Subcutaneous abdominal adipose tissue (tissue), 5 donors: ENCODE data around the gene HHIPL1.

Experiments
- H3K27ac ChIP-seq: one replicate; pipeline ENCODE4 v1.7.0; 2013; ENCODE audit warnings: low read depth, mild to moderate bottlenecking, inconsistent platforms, low read length, moderate library complexity
- H3K27me3 ChIP-seq, 5 donors: one replicate each; pipeline ENCODE4 v1.7.0; 2013; ENCODE audit warnings: low read length in 5 of 5, inconsistent platforms in 1 of 5; ENCODE audit not compliant: control insufficient read depth in 5 of 5, insufficient read depth in 4 of 5
- H3K36me3 ChIP-seq, 5 donors: one replicate each; pipeline ENCODE4 v1.7.0; 2013; ENCODE audit warnings: low read length in 5 of 5; ENCODE audit not compliant: control insufficient read depth in 5 of 5, insufficient read depth in 5 of 5
- H3K4me1 ChIP-seq, 5 donors: one replicate each; pipeline ENCODE4 v1.7.0; 2013; ENCODE audit warnings: low read length in 5 of 5, mild to moderate bottlenecking in 3 of 5, moderate library complexity in 1 of 5; ENCODE audit not compliant: control insufficient read depth in 5 of 5, insufficient read depth in 5 of 5
- H3K4me3 ChIP-seq, 5 donors: one replicate each; pipeline ENCODE4 v1.7.0; 2013; ENCODE audit warnings: low read length in 5 of 5, low read depth in 1 of 5
- H3K9ac ChIP-seq, 5 donors: one replicate each; pipeline ENCODE4 v1.7.0; 2013; ENCODE audit warnings: low read length in 5 of 5, mild to moderate bottlenecking in 4 of 5, moderate library complexity in 3 of 5
- H3K9me3 ChIP-seq, 5 donors: one replicate each; pipeline ENCODE4 v1.7.0; 2013; ENCODE audit warnings: low read length in 5 of 5; ENCODE audit not compliant: control insufficient read depth in 5 of 5
- donor health status: healthy.
- donor health status: healthy.
- donor health status: healthy.
- donor health status: healthy.
- donor health status: healthy.

HHIPL1 gene

GRCh38 chr14:99707420-99707819 lies 62.5 kb downstream of the HHIPL1 start:
- H3K9me3 ChIP-seq = peaks cover 0 to 12% (median 11%) of the 10 kb centered on the region in 5 donors
- H3K4me3 ChIP-seq = no peak overlapping the region
- no peaks in the 10 kb centered on the region for H3K27me3 ChIP-seq
- peaks cover 0 to 2% (median 0%) of the 10 kb centered on the region in 5 donors for H3K36me3 ChIP-seq
- no peak overlapping the region for H3K9ac ChIP-seq
- no peaks in the 10 kb centered on the region for H3K4me1 ChIP-seq
- H3K27ac ChIP-seq = no peak overlapping the region

DNA sequence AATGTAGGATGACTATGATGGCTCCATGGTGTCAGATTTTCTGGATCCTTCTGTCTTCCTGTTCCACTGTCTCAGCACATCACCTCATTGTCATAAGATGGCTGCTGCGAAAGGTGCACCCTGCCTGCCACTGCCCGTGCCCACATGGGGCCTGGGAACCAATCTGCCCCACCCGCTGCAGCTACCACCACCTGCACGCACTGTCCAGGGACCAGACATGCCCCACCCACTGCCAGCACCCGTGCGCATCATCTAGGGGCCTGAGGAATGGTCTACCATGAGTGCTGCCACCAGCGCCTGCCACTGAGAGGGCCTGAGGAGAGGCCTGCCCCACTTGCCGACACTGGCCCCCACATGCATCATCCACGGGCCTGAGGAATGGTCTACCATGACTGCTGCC lies 63.0 kb downstream of the HHIPL1 start:
- no peak overlapping the region for H3K27ac ChIP-seq
- peaks cover 0 to 11% (median 10%) of the 10 kb centered on the region in 5 donors for H3K9me3 ChIP-seq
- no peaks in the 10 kb centered on the region for H3K27me3 ChIP-seq
- H3K9ac ChIP-seq = no peak overlapping the region
- H3K4me1 ChIP-seq = no peaks in the 10 kb centered on the region
- H3K4me3 ChIP-seq = no peak overlapping the region
- peaks cover 0 to 2% (median 0%) of the 10 kb centered on the region in 5 donors for H3K36me3 ChIP-seq

DNA sequence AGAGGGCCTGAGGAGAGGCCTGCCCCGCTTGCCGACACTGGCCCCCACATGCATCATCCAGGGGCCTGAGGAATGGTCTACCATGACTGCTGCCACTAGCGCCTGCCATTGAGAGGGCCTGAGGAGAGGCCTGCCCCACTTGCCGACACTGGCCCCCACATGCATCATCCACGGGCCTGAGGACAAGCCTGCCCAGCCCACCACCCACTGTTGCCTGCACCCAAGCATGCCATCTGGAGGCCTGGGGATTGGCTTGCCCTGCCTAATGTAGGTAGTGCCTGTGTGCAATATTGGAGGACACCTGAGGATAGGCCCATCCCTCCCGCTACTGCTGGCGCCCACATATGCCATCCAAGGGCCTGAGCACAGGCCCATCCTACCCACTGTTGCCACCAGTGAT lies 63.5 kb downstream of the HHIPL1 start:
- peaks cover 0 to 6% (median 5%) of the 10 kb centered on the region in 5 donors for H3K9me3 ChIP-seq
- no peaks in the 10 kb centered on the region for H3K27me3 ChIP-seq
- H3K27ac ChIP-seq = no peak overlapping the region
- H3K36me3 ChIP-seq = peaks cover 0 to 2% (median 0%) of the 10 kb centered on the region in 5 donors
- no peak overlapping the region for H3K9ac ChIP-seq
- no peak overlapping the region for H3K4me3 ChIP-seq
- no peaks in the 10 kb centered on the region for H3K4me1 ChIP-seq

GRCh38 chr14:99713972-99714371 lies 69.0 kb downstream of the HHIPL1 start:
- no peaks in the 10 kb centered on the region for H3K9me3 ChIP-seq
- no peaks in the 10 kb centered on the region for H3K36me3 ChIP-seq
- H3K27me3 ChIP-seq = no peaks in the 10 kb centered on the region
- no peaks in the 10 kb centered on the region for H3K4me1 ChIP-seq
- H3K9ac ChIP-seq = no peak overlapping the region
- no peak overlapping the region for H3K4me3 ChIP-seq
- no peak overlapping the region for H3K27ac ChIP-seq

- Histone ChIP-seq H3K9ac (no peak overlapping the region), H3K4me3 (no peak overlapping the region), H3K27ac (no peak overlapping the region), H3K4me1 (no peaks in the 10 kb centered on the region), H3K27me3 (no peaks in the 10 kb centered on the region), H3K9me3 (no peaks in the 10 kb centered on the region), H3K36me3 (no peaks in the 10 kb centered on the region)
Measured at GRCh38 chr14:99715266-99716000, 70.5 kb downstream of the HHIPL1 start.

DNA sequence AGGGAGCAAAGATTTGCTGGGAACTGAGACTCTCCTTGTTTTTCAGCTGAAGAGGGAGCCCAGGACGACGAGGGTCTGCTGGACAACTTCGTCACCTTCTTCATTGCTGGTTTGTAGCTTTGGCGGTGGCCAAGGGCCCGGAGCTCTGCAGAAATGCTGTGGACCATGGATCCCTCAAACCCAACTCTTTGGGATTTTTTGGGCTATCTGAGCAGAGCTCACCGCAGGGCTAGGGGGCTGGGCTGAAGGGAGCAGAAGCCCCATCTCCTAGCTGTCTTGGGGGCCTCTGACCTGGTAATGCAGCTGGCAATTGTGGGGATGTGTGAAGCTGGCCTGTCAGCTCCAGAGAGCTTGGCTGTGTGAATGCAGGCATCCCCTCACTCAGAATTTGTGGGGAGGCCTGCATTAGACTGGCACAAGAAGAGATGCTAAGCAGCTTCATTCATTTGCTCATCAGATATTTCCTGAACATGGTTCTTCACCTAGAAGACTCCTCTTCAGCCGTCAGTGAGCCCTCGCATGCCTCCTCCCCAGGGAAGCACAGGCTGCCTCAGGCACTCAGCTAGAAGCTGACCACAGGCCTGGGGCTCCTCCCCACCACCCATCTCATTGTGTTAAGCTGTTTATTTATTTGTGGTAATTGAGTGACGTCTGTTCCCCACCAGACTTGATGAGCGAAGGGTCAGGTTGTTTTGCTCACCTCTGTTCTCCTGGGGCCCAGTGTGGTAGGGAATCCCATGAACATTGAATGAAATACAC lies 71.3 kb downstream of the HHIPL1 start:
- H3K4me1 ChIP-seq = no peaks in the 10 kb centered on the region
- H3K36me3 ChIP-seq = no peaks in the 10 kb centered on the region
- no peaks in the 10 kb centered on the region for H3K27me3 ChIP-seq
- no peak overlapping the region for H3K4me3 ChIP-seq
- no peak overlapping the region for H3K9ac ChIP-seq
- no peak overlapping the region for H3K27ac ChIP-seq
- H3K9me3 ChIP-seq = no peaks in the 10 kb centered on the region

DNA sequence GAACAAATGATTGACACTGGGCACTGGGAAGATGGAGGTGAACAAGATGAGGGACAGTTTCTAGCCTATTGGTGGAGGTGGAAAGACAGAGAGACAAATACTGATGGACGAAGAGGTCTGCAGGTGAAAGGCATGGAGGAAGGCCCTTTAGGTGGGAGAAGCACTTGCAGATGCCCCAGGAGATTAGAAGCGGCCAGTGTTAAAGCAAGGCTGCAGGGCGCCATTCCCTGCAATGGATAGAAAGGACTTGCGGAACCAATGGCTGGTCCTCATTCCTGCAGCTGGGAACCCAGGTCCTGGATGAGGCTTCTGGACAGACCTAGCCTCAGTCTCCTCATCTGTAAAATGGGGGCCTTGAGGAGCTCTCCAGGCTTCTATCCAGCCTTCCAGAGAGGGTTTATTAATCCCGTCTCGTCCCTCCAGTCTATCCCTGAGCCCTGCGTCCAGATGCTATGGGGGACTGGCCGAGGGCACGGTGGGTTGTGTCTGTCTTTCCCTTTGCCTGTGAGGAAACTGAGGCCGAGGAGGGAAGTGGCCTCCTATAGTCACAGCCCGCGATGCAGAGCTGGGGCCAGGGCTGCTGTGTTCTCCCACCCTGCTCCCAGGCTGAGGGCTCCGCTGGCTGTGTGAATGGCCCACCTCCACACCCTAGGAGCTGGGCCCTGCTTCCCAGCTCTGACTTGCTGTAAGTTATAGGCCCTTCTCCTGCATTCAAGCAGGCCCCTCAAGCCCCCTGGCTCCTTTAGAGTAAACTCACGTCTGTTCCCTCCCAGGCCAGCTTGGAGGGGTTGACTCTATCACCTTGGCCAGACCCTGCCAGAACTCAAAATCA lies 72.1 kb downstream of the HHIPL1 start:
- H3K4me1 ChIP-seq = no peaks in the 10 kb centered on the region
- no peak overlapping the region for H3K9ac ChIP-seq
- no peaks in the 10 kb centered on the region for H3K9me3 ChIP-seq
- no peak overlapping the region for H3K4me3 ChIP-seq
- no peaks in the 10 kb centered on the region for H3K27me3 ChIP-seq
- no peaks in the 10 kb centered on the region for H3K36me3 ChIP-seq
- no peak overlapping the region for H3K27ac ChIP-seq

DNA sequence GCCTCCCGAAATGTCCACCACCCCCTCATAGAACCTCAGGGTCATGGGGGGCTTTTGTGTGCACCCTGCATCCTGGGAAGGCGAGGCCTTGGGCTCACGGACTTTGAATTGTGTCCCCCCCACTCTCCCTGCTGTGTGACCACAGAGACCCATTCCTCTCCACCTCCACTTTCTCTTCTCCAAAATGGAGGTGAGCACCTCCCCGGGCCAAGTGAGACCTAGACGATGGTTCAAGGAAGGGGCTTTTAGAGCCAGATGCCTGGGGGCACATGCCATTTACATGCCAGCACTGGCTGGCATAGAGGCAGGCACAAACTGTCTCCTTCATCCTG lies 72.7 kb downstream of the HHIPL1 start:
- no peak overlapping the region for H3K27ac ChIP-seq
- H3K9ac ChIP-seq = no peak overlapping the region
- no peaks in the 10 kb centered on the region for H3K9me3 ChIP-seq
- no peaks in the 10 kb centered on the region for H3K27me3 ChIP-seq
- H3K36me3 ChIP-seq = no peaks in the 10 kb centered on the region
- H3K4me3 ChIP-seq = no peak overlapping the region
- no peaks in the 10 kb centered on the region for H3K4me1 ChIP-seq

DNA sequence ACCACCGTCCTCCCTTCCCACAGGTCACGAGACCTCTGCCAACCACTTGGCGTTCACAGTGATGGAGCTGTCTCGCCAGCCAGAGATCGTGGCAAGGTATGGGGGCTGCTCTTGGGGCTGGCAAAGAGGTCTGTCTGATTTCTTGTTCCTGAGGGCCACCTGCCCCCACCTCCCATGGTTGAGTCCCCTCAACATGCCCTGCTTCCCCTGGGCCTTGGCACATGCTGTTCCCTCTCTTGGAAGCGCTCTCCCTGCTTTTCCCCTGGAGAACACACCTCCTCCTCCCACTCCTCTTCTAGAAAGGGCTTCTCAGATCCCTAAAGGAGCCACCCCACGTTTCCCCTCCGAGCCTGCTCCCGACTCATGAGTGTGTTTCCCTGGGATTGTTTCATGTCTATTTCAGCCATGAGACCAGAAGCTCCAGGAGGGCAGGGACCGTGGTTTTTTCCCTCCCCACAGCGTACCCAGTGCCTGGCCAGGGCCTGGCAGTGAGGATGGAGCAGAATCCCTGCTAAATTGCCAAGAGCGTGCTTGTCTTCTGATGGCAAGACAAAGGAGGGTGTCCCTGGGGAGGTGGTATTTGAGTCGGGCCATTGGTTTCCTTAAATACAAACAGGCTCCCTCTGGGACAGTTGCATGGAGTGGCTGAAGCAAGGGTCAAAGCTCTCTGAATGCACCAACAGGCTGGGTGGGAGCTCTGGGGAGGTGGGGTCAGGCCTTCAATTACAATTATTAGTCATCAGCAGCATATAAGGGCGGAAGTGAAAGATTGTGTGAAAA lies 73.3 kb downstream of the HHIPL1 start:
- Histone ChIP-seq H3K9ac (no peak overlapping the region), H3K27me3 (no peaks in the 10 kb centered on the region), H3K36me3 (no peaks in the 10 kb centered on the region), H3K27ac (no peak overlapping the region), H3K9me3 (no peaks in the 10 kb centered on the region), H3K4me3 (no peak overlapping the region), H3K4me1 (no peaks in the 10 kb centered on the region)
